GM19324 (cell line): ENCODE results near the gene KIF19.
A peak's percentile ranks its signal among the peaks of the same experiment; 100 is the strongest.

Source experiments
- ATAC-seq: cut with Tn5 transposase; IDR thresholded peaks from one replicate; pipeline ENCODE4 v1.9.1; 2021; ENCODE audit warnings: mild to moderate bottlenecking, moderate library complexity; ENCODE audit not compliant: unreplicated experiment, low FRiP score

Gene KIF19

GRCh38 chr17:74358697-74359096, 32.7 kb downstream of the KIF19 start:
- no peak for ATAC-seq

DNA sequence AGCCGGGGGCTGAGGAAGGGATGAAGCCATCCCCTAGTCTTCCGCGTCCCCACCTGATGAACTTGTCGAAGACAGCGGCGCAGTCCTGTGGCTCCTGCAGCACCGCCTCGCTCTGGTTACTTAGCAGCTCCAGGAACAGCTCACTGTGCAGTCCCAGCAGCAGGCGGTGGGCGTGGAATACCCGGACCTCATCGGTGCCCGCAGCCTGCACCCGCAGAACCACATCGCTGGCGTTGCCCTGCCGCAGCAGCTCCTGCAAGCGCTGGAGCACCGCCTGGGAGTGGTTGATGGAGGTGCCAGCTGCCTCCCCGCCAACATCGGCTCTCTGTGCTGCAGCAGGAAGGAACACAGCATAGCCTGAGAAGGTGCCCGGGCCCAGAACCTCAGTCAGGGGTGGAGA, 33.9 kb downstream of the KIF19 start:
- no peak for ATAC-seq

DNA sequence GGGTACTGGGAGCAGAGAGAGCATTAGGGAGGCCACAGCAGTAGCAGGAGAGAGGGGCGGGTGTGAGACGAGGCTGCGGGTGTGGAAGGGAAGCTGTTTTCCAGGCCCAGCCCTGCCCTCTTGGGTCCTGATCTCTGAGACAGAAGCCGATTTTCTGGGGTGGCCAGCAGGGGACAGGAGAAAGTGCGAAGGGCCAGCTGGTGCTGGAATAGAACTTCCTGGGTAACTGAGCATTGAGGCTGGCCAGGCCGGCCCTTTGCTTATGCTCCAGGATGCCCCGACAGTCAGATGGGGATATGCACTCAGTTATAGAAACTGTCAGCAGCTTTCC, 34.8 kb downstream of the KIF19 start:
- ATAC-seq = no peak

DNA sequence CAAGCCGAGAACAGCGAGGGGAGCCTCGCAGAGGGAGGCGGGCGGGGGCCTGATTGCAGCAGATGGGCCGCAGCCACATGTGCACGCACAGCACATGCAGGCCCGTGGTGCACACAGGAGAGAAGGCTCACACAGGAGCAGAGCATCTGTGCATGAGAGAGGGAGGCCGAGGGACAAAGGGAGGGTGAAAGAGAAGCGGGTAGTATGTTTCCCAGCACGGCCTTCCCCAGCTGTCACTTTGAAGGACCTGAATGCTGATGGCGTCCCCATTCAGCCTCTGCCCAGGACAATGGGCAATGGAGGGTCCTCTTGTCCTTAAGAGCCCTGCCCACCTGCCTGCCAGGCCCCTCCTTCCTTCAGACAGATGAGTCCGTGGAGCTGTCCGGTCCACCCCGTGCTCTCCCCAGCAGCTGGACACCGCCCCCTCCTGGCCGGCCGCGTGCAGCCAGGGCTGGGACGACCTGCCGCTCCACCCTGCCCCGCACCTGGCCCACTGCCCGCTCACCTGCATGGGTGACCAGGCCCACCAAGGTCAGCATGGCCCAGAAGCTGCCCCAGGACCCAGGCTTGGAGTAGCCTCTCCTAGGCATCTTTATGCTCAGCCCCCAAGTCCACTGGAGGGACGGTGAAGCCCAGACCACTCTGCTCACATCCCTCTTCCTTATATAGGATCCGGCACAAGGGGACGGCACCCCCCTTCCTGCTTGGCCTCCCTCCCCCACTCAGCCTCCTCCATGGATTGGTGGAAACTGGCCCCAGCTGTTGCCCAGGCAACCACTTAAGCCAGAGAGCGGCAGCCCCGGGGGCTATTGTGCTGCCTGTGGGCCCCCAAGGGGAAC, 35.4 kb downstream of the KIF19 start, which contains the start of gene BTBD17:
Gene BTBD17 (minus strand): TSS at position 639 of the 839 bp plus-strand sequence. CDS start 49 bp downstream, at position 590.
- ATAC-seq = no peak

DNA sequence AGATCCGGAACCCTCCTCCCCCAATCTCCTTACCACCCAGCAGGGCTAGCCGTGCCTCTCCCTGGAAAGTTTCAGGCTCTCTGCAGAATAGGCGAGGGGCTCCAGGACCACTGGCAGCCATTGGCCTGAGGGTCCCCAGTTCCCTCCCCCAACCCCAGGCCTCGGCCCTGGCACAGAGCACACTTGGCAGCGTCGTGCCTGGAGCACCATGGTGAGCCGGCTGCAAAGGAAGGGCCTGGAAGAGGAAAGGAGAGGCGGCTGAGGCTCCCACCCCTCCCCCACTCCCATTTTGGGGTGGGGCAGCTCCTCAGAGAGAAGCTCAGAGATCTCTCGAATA, 36.0 kb downstream of the KIF19 start:
- ATAC-seq = no peak

DNA sequence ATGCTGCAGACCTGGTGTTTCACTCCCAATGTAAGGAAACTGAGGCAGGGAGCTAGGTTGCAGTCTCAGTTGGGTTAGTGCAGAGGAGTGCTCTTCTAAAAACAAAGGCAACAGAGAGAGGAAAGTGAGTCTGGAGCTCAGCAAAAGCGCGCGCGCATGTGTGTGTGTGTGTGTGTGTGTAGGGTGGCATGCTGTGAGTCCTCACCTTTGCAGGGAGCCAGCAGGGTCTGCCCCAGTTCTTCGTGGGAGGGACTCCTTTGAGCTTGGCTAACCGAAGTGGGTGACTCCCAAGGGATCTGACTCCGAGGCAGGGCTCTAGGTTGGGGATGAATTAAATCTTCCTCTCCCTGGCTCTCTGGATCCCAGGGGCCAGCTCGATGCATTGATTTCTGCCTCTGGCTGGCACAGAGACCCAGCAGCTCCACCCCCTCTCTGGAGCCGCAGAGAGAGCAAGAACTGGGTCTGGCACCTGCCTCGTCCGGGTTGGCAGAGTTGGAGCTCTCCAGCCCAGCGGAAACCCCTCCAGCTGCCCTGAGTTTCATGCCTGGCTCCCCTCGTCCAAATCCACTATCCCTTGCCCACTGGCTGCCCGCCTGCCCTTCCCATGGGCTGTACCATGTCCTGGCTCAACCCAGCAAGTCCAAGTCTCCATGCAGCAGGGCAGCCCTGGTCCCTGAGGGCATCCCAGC, 36.9 kb downstream of the KIF19 start:
- no peak for ATAC-seq

- ATAC-seq = no peak
Measured at GRCh38 chr17:74367206-74367605, 41.2 kb downstream of the KIF19 start, which contains the start of gene GPR142. Gene GPR142 (plus strand): TSS chr17:74367506. CDS start chr17:74369541, 2,035 bp downstream.

GRCh38 chr17:74368341-74369081, 42.5 kb downstream of the KIF19 start:
- ATAC-seq = no peak

GRCh38 chr17:74369221-74369620, 43.2 kb downstream of the KIF19 start:
- ATAC-seq = no peak

GRCh38 chr17:74369665-74370490, 43.9 kb downstream of the KIF19 start:
- ATAC-seq = no peak

- no peak for ATAC-seq
Measured at GRCh38 chr17:74371653-74372147, 45.7 kb downstream of the KIF19 start.

DNA sequence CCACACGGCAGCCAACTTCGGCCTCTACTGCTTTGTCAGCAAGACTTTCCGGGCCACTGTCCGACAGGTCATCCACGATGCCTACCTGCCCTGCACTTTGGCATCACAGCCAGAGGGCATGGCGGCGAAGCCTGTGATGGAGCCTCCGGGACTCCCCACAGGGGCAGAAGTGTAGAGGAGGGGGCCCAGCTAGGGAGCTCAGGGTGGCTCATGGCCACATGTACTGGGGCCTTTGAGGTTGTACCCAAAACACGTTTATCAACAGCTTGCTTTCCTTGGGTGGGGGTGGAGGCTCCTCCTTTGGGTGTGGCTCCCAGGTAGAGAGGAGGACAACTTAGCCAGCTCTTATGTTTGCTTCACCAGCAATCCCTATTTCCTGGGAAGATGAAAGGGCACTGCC, 46.4 kb downstream of the KIF19 start:
- no peak for ATAC-seq

DNA sequence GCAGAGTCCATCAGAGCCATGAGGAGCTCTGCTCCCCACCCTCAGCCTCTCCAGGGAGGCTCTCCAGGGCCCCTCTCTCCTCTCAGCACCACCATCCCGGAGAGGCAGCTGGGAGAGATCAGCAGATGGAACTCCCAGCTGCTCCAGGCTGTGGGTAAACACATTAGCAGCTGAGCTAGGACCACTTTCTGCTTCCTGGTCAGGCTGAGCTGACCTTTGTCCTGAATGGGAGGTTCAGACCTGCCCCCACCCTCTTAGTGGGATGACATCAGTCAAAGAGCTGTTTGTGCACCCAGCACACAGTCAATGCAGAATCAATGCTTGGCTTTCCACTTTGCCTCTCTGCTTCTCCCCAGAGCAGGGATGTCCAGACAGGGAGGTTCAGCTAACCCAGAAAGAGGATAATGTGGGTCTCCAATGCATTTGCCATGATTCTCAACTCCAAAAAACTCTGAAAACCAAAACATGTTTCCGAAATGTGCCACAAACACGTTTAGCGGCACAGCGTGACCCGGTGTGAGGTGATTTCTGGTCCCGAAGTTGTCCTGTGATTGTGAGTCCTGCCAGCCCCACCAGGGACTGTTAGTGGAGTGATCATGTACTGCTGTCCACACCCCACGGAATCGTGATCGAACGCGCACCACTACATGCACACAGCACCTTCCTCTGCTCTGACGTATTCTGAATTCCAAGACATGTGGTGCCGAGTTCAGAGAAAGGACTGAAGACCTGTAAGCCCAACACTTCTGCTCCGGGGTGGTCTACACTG, 48.0 kb downstream of the KIF19 start:
- ATAC-seq = no peak

DNA sequence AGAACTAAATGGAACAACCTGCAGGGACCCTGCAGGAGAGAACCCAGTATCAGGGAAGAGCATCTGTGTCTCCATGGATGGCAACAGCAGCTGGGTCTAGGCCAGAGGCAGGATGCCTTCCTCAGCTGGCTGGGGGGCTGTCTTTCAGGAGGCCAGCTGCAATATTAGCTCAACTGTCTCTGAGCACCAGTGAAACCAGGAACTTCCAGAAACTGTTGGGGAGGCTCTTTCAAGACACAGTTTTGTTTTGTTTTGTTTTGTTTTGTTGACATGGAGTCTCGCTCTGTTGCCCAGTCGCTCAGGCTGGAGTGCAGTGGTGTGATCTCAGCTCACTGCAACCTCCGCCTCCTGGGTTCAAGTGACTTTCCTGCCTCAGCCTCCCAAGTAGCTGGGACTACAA, 48.8 kb downstream of the KIF19 start:
- ATAC-seq = no peak

GRCh38 chr17:74379495-74380085, 53.6 kb downstream of the KIF19 start:
- ATAC-seq = peak; percentile 49

DNA sequence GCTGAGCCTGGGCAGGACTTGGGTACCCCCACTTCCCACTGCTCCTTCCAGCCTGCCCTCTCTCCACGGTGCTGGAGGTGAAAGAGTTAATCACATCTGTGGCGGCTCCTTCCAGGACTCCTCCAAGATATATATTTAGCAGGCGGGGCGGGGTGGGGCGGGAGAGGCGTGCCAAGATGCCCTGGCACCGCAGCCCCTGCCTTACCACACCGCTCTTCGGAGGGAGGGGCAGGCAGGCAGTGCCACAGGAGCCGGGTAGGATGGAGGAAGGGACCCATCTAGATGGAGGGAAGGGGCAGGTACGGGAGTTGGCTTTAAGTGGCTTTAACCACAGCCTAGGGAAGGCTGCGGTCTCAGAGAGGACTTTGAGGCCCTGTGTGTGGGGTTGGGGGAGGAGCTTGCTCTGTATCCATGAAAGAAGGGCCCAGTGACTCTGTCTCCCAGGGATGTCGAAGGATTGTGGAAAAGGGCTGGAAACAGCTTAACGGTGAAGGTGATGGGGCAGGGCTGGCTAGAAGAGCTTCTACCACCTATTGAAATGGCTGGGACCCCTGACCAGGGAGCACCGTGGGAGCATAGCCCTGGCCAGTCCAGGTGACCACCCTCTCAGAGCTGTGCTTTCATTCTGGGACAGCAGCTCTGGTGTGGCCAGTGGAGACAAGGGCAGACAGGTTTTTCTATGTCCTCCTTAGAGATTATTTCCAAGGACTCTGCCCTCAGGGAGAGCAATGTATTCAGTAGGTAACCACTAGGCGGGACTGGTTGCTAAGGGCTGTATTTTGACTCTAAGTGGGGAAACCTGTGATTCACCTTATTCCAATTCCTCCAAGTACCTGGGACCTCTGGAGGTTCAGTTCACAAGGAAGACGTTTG, 54.3 kb downstream of the KIF19 start:
- ATAC-seq = no peak

- no peak for ATAC-seq
Measured at GRCh38 chr17:74380959-74381808, 55.2 kb downstream of the KIF19 start.
